K562 (cell line): ENCODE data around the gene KISS1R. TPM values are rescaled to one million over a fixed set of nuclear protein-coding genes. Genes with fewer than 3 reads are reported as not detected.

Experiments used
- polyA plus RNA-seq, 8 experiments: library from polyadenylated mRNA; depleted of rRNA in 4 of 8; stranded (reverse) in 5 of 8; unstranded in 3 of 8; fragments of >200 nt; fragmentation: Nextera tagmentation in 2 of 8; fragmentation: Illumina TruSeq in 1 of 8; extraction: Ambion mirVana in 2 of 8; extraction: Trizol in 1 of 8; gene quantifications; 2 replicates each; pipeline versions ENCODE4 v1.2.1 to v1.2.3, GENCODE V29; 2011 to 2014; ENCODE audit warnings: inconsistent platforms in 1 of 8, missing spikeins in 1 of 8
- total RNA-seq, 7 experiments: library from RNA; depleted of rRNA in 6 of 7; stranded (reverse); fragments of >200 nt in 6 of 7; fragmentation: Illumina TruSeq in 2 of 7; extraction: Trizol in 2 of 7; gene quantifications; 2 replicates each; pipeline versions ENCODE4 v1.2.1 to v1.2.3, GENCODE V29; 2011 to 2021; ENCODE audit warnings: low replicate concordance in 1 of 7
- TF ChIP-seq, protein P1 (sequence below): fragments of 200-600 bp; sonication (generic); IDR thresholded peaks from one replicate; pipeline ENCODE4 v1.6.1; 2012; ENCODE audit warnings: mild to moderate bottlenecking, low read depth, low read length, inconsistent platforms
- TF ChIP-seq, protein P2 (sequence below): sonication (generic); formaldehyde crosslinking; IDR thresholded peaks from 2 replicates; pipeline ENCODE4 v1.8.0; 2022; ENCODE audit warnings: missing genetic modification reagents, mild to moderate bottlenecking, borderline replicate concordance
- TF ChIP-seq, protein P3 (sequence below): fragments of 250-450 bp; sonication (Bioruptor Pico); IDR thresholded peaks from 2 replicates; pipeline ENCODE4 v1.8.0; 2021; ENCODE audit warnings: moderate library complexity, mild to moderate bottlenecking, inconsistent platforms

Gene KISS1R
- total and polyA plus RNA-seq, 9 of the 15 experiments (the other 6 are each of a cell fraction or from before 2014, with no cell fraction given) = 0.37 to 39.4 (median 2.0) TPM

DNA sequence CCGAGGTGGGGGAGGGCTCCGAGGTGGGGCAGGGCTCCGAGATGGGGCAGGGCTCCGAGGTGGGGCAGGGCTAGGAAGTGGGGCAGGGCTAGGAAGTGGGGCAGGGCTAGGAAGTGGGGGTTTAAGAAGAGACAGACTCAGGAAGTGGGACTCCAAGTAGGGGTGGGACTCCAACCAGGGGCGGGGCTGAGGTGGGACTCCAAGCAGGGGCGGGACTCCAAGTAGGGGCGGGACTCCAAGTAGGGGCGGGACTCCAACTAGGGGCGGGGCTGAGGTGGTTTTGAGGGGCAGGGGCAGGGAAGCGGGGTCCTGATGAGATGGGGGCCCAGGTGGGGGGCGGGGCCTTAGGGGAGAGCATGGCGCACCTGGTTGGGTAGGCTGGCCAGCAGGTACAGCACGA is 44.0 kb upstream of the KISS1R start (continued):
- TF ChIP-seq, protein P1, sequence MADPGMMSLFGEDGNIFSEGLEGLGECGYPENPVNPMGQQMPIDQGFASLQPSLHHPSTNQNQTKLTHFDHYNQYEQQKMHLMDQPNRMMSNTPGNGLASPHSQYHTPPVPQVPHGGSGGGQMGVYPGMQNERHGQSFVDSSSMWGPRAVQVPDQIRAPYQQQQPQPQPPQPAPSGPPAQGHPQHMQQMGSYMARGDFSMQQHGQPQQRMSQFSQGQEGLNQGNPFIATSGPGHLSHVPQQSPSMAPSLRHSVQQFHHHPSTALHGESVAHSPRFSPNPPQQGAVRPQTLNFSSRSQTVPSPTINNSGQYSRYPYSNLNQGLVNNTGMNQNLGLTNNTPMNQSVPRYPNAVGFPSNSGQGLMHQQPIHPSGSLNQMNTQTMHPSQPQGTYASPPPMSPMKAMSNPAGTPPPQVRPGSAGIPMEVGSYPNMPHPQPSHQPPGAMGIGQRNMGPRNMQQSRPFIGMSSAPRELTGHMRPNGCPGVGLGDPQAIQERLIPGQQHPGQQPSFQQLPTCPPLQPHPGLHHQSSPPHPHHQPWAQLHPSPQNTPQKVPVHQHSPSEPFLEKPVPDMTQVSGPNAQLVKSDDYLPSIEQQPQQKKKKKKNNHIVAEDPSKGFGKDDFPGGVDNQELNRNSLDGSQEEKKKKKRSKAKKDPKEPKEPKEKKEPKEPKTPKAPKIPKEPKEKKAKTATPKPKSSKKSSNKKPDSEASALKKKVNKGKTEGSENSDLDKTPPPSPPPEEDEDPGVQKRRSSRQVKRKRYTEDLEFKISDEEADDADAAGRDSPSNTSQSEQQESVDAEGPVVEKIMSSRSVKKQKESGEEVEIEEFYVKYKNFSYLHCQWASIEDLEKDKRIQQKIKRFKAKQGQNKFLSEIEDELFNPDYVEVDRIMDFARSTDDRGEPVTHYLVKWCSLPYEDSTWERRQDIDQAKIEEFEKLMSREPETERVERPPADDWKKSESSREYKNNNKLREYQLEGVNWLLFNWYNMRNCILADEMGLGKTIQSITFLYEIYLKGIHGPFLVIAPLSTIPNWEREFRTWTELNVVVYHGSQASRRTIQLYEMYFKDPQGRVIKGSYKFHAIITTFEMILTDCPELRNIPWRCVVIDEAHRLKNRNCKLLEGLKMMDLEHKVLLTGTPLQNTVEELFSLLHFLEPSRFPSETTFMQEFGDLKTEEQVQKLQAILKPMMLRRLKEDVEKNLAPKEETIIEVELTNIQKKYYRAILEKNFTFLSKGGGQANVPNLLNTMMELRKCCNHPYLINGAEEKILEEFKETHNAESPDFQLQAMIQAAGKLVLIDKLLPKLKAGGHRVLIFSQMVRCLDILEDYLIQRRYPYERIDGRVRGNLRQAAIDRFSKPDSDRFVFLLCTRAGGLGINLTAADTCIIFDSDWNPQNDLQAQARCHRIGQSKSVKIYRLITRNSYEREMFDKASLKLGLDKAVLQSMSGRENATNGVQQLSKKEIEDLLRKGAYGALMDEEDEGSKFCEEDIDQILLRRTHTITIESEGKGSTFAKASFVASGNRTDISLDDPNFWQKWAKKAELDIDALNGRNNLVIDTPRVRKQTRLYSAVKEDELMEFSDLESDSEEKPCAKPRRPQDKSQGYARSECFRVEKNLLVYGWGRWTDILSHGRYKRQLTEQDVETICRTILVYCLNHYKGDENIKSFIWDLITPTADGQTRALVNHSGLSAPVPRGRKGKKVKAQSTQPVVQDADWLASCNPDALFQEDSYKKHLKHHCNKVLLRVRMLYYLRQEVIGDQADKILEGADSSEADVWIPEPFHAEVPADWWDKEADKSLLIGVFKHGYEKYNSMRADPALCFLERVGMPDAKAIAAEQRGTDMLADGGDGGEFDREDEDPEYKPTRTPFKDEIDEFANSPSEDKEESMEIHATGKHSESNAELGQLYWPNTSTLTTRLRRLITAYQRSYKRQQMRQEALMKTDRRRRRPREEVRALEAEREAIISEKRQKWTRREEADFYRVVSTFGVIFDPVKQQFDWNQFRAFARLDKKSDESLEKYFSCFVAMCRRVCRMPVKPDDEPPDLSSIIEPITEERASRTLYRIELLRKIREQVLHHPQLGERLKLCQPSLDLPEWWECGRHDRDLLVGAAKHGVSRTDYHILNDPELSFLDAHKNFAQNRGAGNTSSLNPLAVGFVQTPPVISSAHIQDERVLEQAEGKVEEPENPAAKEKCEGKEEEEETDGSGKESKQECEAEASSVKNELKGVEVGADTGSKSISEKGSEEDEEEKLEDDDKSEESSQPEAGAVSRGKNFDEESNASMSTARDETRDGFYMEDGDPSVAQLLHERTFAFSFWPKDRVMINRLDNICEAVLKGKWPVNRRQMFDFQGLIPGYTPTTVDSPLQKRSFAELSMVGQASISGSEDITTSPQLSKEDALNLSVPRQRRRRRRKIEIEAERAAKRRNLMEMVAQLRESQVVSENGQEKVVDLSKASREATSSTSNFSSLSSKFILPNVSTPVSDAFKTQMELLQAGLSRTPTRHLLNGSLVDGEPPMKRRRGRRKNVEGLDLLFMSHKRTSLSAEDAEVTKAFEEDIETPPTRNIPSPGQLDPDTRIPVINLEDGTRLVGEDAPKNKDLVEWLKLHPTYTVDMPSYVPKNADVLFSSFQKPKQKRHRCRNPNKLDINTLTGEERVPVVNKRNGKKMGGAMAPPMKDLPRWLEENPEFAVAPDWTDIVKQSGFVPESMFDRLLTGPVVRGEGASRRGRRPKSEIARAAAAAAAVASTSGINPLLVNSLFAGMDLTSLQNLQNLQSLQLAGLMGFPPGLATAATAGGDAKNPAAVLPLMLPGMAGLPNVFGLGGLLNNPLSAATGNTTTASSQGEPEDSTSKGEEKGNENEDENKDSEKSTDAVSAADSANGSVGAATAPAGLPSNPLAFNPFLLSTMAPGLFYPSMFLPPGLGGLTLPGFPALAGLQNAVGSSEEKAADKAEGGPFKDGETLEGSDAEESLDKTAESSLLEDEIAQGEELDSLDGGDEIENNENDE = no peak
- TF ChIP-seq, protein P2, sequence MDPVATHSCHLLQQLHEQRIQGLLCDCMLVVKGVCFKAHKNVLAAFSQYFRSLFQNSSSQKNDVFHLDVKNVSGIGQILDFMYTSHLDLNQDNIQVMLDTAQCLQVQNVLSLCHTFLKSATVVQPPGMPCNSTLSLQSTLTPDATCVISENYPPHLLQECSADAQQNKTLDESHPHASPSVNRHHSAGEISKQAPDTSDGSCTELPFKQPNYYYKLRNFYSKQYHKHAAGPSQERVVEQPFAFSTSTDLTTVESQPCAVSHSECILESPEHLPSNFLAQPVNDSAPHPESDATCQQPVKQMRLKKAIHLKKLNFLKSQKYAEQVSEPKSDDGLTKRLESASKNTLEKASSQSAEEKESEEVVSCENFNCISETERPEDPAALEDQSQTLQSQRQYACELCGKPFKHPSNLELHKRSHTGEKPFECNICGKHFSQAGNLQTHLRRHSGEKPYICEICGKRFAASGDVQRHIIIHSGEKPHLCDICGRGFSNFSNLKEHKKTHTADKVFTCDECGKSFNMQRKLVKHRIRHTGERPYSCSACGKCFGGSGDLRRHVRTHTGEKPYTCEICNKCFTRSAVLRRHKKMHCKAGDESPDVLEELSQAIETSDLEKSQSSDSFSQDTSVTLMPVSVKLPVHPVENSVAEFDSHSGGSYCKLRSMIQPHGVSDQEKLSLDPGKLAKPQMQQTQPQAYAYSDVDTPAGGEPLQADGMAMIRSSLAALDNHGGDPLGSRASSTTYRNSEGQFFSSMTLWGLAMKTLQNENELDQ (CRISPR knock-in tag) = no peak
- TF ChIP-seq, protein P3, sequence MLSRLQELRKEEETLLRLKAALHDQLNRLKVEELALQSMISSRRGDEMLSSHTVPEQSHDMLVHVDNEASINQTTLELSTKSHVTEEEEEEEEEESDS (CRISPR knock-in tag) = no peak
